ENCODE data around the gene ACP7.

GRCh38 chr19:39136225-39136940 is 52.2 kb downstream of the ACP7 start:
- TF ChIP-seq EZH2 (IDR thresholded peaks at IDR 0.05; ENCODE audit: insufficient read depth, poor library complexity, severe bottlenecking), result no peak
- no peak for TF ChIP-seq EZH2phosphoT487 (IDR thresholded peaks at IDR 0.05; ENCODE audit: insufficient read depth, low read depth)

Data from GM23248 (cell line).